Retinal pigment epithelial cell (primary cell): ENCODE measurements around the gene VIM.

Experiments used
- DNase-seq: peaks from one replicate; pipeline ENCODE4 v3.0.0-alpha.2; 2010; ENCODE audit warnings: low read depth
- H3K4me3 ChIP-seq: 2 replicates; pipeline ENCODE4 v1.5.1; 2011; ENCODE audit warnings: mild to moderate bottlenecking, low read length, control low read depth, moderate library complexity
- CTCF ChIP-seq: conservative IDR thresholded peaks from 2 replicates; pipeline ENCODE4 v1.5.1; 2011; ENCODE audit warnings: low read depth, low read length, control low read depth, inconsistent platforms

Gene VIM

GRCh38 chr10:17237915-17238444 is 9.9 kb downstream of the VIM start:
- no peak for DNase-seq
- TF ChIP-seq CTCF: no peak
- H3K4me3 ChIP-seq: no peak overlapping the region

DNA sequence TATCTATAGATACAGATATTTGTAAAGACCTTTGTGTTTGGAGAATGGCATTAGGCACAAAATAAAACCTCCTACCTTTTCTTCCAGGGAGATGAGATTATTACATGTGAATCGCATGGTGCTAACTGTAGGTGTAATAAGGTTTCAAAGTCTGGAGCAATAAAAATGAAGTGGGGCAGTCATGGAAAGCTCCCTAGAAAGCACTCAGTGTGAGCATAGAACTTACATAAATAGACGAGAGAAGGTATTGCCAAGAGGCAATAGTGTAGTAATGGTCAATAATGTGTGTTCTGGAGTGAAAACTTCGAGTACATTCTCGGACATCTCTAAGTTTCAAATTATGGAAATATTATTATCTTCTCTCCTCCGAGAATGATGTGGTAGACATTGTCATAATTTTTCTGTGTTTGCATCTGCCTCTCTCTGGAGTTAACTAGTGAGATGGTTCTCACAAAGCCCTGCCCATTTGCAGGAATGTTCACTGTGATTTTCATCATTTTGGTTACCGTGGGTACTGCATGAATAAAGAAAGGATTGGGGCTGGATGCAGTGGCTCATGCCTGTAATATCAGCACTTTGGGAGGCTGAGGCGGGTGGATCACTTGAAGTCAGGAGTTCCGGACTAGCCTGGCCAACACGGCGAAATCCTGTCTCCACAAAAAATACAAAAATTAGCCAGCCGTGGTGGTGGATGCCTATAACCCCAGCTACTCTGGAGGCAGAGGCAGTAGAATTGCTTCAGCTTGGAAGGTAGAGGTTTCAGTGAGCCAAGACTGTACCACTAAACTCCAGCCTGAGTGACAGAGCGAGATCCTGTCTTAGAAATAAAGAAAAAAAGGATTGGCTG is 10.6 kb downstream of the VIM start:
- no peak overlapping the region for H3K4me3 ChIP-seq
- no peak for DNase-seq
- no peak for TF ChIP-seq CTCF

GRCh38 chr10:17239345-17240085 is 11.5 kb downstream of the VIM start:
- no peak for TF ChIP-seq CTCF
- H3K4me3 ChIP-seq: no peak overlapping the region
- no peak for DNase-seq

- no peak for DNase-seq
Observed at GRCh38 chr10:17240096-17240495, 12.1 kb downstream of the VIM start.

DNA sequence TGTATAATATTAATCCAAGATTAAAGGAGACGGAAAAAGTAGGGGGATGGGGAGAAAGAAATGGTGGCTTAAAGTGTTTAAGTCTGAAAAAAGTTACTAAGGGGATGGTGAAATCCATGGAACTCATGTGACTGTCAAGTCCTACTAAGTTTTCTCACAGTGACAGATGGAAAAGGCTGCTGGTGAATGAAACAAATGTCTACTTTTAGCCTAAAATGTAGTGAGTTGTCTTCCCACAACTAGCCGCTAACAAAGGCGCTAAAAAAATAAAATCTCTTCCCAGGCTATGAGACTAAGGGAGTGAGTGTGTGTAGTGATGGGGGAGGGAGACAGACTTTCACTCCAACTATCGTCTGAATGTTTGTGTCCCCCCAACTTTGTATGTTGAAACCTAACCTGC is 12.6 kb downstream of the VIM start:
- DNase-seq: no peak
- no peak for TF ChIP-seq CTCF
- no peak overlapping the region for H3K4me3 ChIP-seq

More at GRCh38 chr10:17240096-17240495, 12.1 kb downstream of the VIM start:
- no peak overlapping the region for H3K4me3 ChIP-seq
- no peak for TF ChIP-seq CTCF

GRCh38 chr10:17241611-17242333 is 13.7 kb downstream of the VIM start:
- TF ChIP-seq CTCF: no peak
- no peak overlapping the region for H3K4me3 ChIP-seq
- DNase-seq: no peak
